BLaER1 treated with 17β-estradiol and CSF1 and Interleukin-3, amounts not matched to agents 10 nM and 100 nM (cell line): Measurements from ENCODE around the gene STOX2.

Source experiments
- H3K27ac ChIP-seq, 11 experiments: shearing (Covaris generic); formaldehyde crosslinking; 2 replicates each; pipeline ENCODE4 v1.8.1; 2022
- H3K27me3 ChIP-seq, 11 experiments: shearing (Covaris generic); formaldehyde crosslinking; 2 replicates each; pipeline ENCODE4 v1.8.1; 2022
- H3K36me3 ChIP-seq, 11 experiments: shearing (Covaris generic); formaldehyde crosslinking; 2 replicates each; pipeline ENCODE4 v1.8.1; 2022
- H3K4me1 ChIP-seq, 10 experiments: shearing (Covaris generic); formaldehyde crosslinking; 2 replicates each; pipeline ENCODE4 v1.8.1; 2022
- H3K4me2 ChIP-seq, 11 experiments: shearing (Covaris generic); formaldehyde crosslinking; 2 replicates each; pipeline ENCODE4 v1.8.1; 2022
- H3K4me3 ChIP-seq, 10 experiments: shearing (Covaris generic); formaldehyde crosslinking; 2 replicates each; pipeline ENCODE4 v1.8.1; 2022
- H3K9ac ChIP-seq, 11 experiments: shearing (Covaris generic); formaldehyde crosslinking; 2 replicates each; pipeline ENCODE4 v1.8.1; 2022
- H3K9me3 ChIP-seq, 11 experiments: shearing (Covaris generic); formaldehyde crosslinking; replicated peaks in 1 of 11; 2 replicates each; pipeline ENCODE4 v1.8.1; 2022
- H4K20me1 ChIP-seq, 11 experiments: shearing (Covaris generic); formaldehyde crosslinking; 2 replicates each; pipeline ENCODE4 v1.8.1; 2022
- Cebpa-rat ChIP-seq, 11 experiments: shearing (Covaris generic); IDR thresholded peaks; 2 replicates each; pipeline ENCODE4 v1.8.1; 2022

The STOX2 gene

GRCh38 chr4:183987987-183988392, 82.9 kb downstream of the STOX2 start:
- no peaks in the 10 kb centered on the region for H3K9me3 ChIP-seq
- no peaks in the 10 kb centered on the region for H3K36me3 ChIP-seq
- no peak for TF ChIP-seq Cebpa-rat (IDR thresholded peaks at IDR 0.05)
- no peak overlapping the region for H3K4me3 ChIP-seq
- 0 out of 22 replicates have a peak overlapping the region, but pooled peaks of 1 of the 11 experiments have one; percentile 11 for H3K27ac ChIP-seq
- H3K9ac ChIP-seq, result no peak overlapping the region
- H3K4me1 ChIP-seq, result peaks cover 6 to 21% (median 9%) of the 10 kb centered on the region in 10 experiments; a peak in 17 of 20 replicates
- no peaks in the 10 kb centered on the region for H3K27me3 ChIP-seq
- no peaks in the 10 kb centered on the region for H4K20me1 ChIP-seq
- no peak overlapping the region for H3K4me2 ChIP-seq

GRCh38 chr4:183988874-183989273, 83.8 kb downstream of the STOX2 start:
- peak overlapping the region in 1 of 11 experiments; percentile 15; a peak in 1 of 22 replicates for H3K27ac ChIP-seq

DNA sequence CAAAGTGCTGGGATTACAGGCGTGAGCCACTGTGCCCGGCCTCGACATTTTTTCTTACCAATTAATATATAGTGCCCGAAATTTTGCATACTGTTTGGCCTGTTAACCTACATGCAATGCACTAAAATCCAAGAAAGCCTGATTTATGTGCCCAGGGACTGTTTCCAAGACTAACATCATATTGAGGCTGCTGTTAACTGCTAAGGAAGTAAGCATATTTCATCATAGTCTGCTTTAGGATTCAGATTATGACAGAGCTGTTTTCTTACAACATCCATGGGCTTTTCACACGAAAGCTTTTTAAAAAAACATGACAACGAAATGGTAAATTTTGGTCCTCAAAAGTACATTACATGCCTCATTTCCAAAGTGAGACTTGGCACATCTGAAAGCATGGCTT, 84.4 kb downstream of the STOX2 start:
- no peaks in the 10 kb centered on the region for H3K27me3 ChIP-seq
- no peaks in the 10 kb centered on the region for H3K9me3 ChIP-seq
- peak overlapping the region in 2 of 11 experiments; percentile 4 to 25; a peak in 2 of 22 replicates for H3K27ac ChIP-seq
- no peaks in the 10 kb centered on the region for H3K36me3 ChIP-seq
- H4K20me1 ChIP-seq, result no peaks in the 10 kb centered on the region
- no peak overlapping the region for H3K9ac ChIP-seq
- H3K4me3 ChIP-seq, result no peak overlapping the region
- H3K4me1 ChIP-seq, result peaks cover 0 to 15% (median 0%) of the 10 kb centered on the region in 10 experiments; a peak in 3 of 20 replicates
- no peak for TF ChIP-seq Cebpa-rat (IDR thresholded peaks at IDR 0.05)
- H3K4me2 ChIP-seq, result peak overlapping the region in 3 of 11 experiments; percentile 4 to 36 (median 12); a peak in 1 of 22 replicates

More at GRCh38 chr4:183988874-183989273, 83.8 kb downstream of the STOX2 start:
- H3K4me2 ChIP-seq, result peak overlapping the region in 1 of 11 experiments; percentile 36; a peak in 1 of 22 replicates
- H3K4me3 ChIP-seq, result no peak overlapping the region
- H3K27me3 ChIP-seq, result no peaks in the 10 kb centered on the region
- TF ChIP-seq Cebpa-rat (IDR thresholded peaks at IDR 0.05), result no peak
- peaks cover 0 to 15% (median under 1%) of the 10 kb centered on the region in 10 experiments; a peak in 3 of 20 replicates for H3K4me1 ChIP-seq
- no peaks in the 10 kb centered on the region for H3K9me3 ChIP-seq
- H3K36me3 ChIP-seq, result no peaks in the 10 kb centered on the region
- H4K20me1 ChIP-seq, result no peaks in the 10 kb centered on the region
- H3K9ac ChIP-seq, result no peak overlapping the region

DNA sequence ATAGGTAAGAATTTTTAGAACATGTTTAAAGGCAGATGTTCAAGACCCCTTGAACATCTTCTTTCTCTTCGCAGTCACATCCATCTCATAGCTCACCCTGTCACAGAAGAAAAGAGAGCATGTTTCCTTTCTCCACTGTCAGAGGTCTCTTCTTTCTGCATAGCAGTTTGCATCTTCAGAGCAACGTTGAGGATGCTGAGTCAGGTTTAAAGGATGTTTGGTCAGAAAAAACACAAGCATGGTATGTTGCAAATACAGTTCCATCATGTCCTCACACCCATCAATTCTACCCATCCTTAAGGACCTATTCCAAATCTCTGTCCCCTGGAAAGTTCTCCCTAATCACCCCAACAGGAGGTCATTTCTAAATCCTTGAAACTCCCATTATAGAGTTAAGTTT, 84.8 kb downstream of the STOX2 start:
- no peak for TF ChIP-seq Cebpa-rat (IDR thresholded peaks at IDR 0.05)
- Histone ChIP-seq H3K27ac (peak overlapping the region in 2 of 11 experiments; percentile 4 to 14; a peak in 1 of 22 replicates), H3K4me1 (peaks cover 0 to 15% (median 0%) of the 10 kb centered on the region in 10 experiments; a peak in 3 of 20 replicates), H3K4me2 (peak overlapping the region in 2 of 11 experiments; percentile 4 to 36; a peak in 1 of 22 replicates), H4K20me1 (no peaks in the 10 kb centered on the region), H3K27me3 (no peaks in the 10 kb centered on the region), H3K36me3 (no peaks in the 10 kb centered on the region), H3K9ac (no peak overlapping the region), H3K4me3 (no peak overlapping the region), H3K9me3 (no peaks in the 10 kb centered on the region)

GRCh38 chr4:183993676-183994075, 88.6 kb downstream of the STOX2 start:
- Histone ChIP-seq H3K9me3 (no peaks in the 10 kb centered on the region), H3K36me3 (no peaks in the 10 kb centered on the region), H3K9ac (no peak overlapping the region), H3K27me3 (no peaks in the 10 kb centered on the region), H3K4me2 (no peak overlapping the region), H3K4me1 (peaks cover 0 to 9% (median 6%) of the 10 kb centered on the region in 10 experiments; a peak in 10 of 20 replicates), H3K27ac (no peak overlapping the region), H4K20me1 (no peaks in the 10 kb centered on the region), H3K4me3 (no peak overlapping the region)
- TF ChIP-seq Cebpa-rat (IDR thresholded peaks at IDR 0.05), result no peak

- Histone ChIP-seq H3K9ac (no peak overlapping the region), H4K20me1 (no peaks in the 10 kb centered on the region), H3K27ac (no peak overlapping the region), H3K4me1 (peaks cover 0 to 7% (median 3%) of the 10 kb centered on the region in 10 experiments; a peak in 8 of 20 replicates), H3K4me3 (no peak overlapping the region), H3K27me3 (no peaks in the 10 kb centered on the region), H3K9me3 (no peaks in the 10 kb centered on the region), H3K4me2 (peak overlapping the region in 6 of 11 experiments; percentile 2 to 43 (median 13); a peak in 4 of 22 replicates), H3K36me3 (no peaks in the 10 kb centered on the region)
- TF ChIP-seq Cebpa-rat (IDR thresholded peaks at IDR 0.05), result no peak
Observed at GRCh38 chr4:183995570-183995969, 90.5 kb downstream of the STOX2 start.

DNA sequence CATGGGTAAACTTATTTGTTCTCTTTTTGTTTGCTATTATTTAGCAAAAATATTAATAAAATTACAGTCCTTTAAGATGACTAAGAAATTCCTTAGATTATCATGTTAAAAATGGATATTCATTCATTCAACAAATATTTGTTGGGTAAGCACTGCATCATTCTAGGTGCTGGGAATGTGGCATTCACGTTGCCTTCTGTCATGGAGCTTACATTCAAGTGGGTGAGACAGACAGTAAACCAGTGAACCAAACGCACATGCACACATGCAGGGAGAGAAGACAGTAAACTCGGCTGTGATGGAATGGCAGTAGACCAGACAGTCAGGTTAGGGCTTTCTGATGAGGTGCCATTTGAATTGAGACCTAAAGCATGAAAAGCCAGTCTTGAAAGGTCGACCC, 91.8 kb downstream of the STOX2 start:
- H3K4me1 ChIP-seq, result peaks cover 0 to 7% (median 3%) of the 10 kb centered on the region in 10 experiments; a peak in 8 of 20 replicates
- H4K20me1 ChIP-seq, result no peaks in the 10 kb centered on the region
- no peak overlapping the region for H3K4me3 ChIP-seq
- H3K36me3 ChIP-seq, result no peaks in the 10 kb centered on the region
- no peaks in the 10 kb centered on the region for H3K9me3 ChIP-seq
- TF ChIP-seq Cebpa-rat (IDR thresholded peaks at IDR 0.05), result no peak
- H3K9ac ChIP-seq, result no peak overlapping the region
- H3K27me3 ChIP-seq, result no peaks in the 10 kb centered on the region
- no peak overlapping the region for H3K27ac ChIP-seq
- no peak overlapping the region for H3K4me2 ChIP-seq

GRCh38 chr4:183999435-183999834, 94.3 kb downstream of the STOX2 start:
- no peak overlapping the region for H3K4me2 ChIP-seq
- no peaks in the 10 kb centered on the region for H4K20me1 ChIP-seq
- peaks cover 0 to 5% (median 0%) of the 10 kb centered on the region in 11 experiments; a peak in 2 of 22 replicates for H3K9me3 ChIP-seq
- no peaks in the 10 kb centered on the region for H3K36me3 ChIP-seq
- H3K4me1 ChIP-seq, result peaks cover 0 to 7% (median 3%) of the 10 kb centered on the region in 10 experiments; a peak in 8 of 20 replicates
- TF ChIP-seq Cebpa-rat (IDR thresholded peaks at IDR 0.05), result no peak
- H3K27me3 ChIP-seq, result no peaks in the 10 kb centered on the region
- no peak overlapping the region for H3K4me3 ChIP-seq
- no peak overlapping the region for H3K9ac ChIP-seq
- H3K27ac ChIP-seq, result no peak overlapping the region

GRCh38 chr4:184000457-184001396, 95.6 kb downstream of the STOX2 start:
- Histone ChIP-seq H3K36me3 (no peaks in the 10 kb centered on the region), H3K9me3 (peaks cover 0 to 5% (median 0%) of the 10 kb centered on the region in 11 experiments; a peak in 2 of 22 replicates), H3K27me3 (no peaks in the 10 kb centered on the region), H3K27ac (no peak overlapping the region), H3K4me3 (no peak overlapping the region), H4K20me1 (no peaks in the 10 kb centered on the region), H3K4me1 (peaks cover 0 to 1% (median under 1%) of the 10 kb centered on the region in 10 experiments; a peak in 7 of 20 replicates), H3K4me2 (no peak overlapping the region), H3K9ac (no peak overlapping the region)
- TF ChIP-seq Cebpa-rat (IDR thresholded peaks at IDR 0.05), result no peak
